HG02623 (cell line): ENCODE results near the gene PLA1A.
"Not testable (repeated sequence)": the region's sequence is repeated elsewhere in the genome, so short reads cannot be mapped to it uniquely, and the experiment has no call there.

Experiments
- ATAC-seq: cut with Tn5 transposase; IDR thresholded peaks from one replicate; pipeline ENCODE4 v1.9.1; 2021; ENCODE audit warnings: moderate library complexity; ENCODE audit not compliant: unreplicated experiment

The PLA1A gene, protein sequence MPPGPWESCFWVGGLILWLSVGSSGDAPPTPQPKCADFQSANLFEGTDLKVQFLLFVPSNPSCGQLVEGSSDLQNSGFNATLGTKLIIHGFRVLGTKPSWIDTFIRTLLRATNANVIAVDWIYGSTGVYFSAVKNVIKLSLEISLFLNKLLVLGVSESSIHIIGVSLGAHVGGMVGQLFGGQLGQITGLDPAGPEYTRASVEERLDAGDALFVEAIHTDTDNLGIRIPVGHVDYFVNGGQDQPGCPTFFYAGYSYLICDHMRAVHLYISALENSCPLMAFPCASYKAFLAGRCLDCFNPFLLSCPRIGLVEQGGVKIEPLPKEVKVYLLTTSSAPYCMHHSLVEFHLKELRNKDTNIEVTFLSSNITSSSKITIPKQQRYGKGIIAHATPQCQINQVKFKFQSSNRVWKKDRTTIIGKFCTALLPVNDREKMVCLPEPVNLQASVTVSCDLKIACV

DNA sequence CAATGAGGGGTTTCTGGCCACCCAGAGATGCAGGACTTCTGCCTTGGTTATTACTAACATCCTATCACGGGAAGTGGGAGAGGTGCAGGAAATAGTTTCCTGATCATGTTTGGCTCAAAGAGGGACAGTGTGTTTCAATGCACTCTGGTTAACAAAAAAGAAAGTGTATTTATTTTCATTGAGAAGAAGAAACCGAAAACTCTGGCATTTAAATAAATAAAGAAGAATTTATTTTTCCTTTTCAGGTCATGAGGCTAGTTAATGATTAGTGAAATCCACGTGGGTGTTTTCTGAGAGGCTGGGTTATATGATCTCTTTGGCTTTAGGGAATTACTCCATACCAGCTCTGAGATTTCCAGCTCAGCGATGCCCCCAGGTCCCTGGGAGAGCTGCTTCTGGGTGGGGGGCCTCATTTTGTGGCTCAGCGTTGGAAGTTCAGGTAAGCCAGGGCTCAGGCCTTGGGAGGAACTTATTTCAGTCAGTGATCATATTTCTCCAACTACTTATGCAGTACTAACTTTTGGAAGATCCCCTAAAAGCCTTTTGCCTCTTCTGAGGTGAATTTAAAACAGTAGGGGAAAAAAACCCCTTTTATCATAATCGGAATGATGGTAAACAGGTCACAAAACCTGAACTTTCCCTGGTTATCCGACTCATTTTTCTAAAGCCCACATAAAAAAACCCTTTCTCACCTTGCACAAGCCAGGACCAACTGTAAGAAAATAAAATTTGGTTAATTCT is at the start of gene PLA1A:
Gene PLA1A, plus strand, starts transcription at position 338 of the 741 bp plus-strand sequence. Its CDS starts 29 bp downstream, at position 367.
- no peak for ATAC-seq

DNA sequence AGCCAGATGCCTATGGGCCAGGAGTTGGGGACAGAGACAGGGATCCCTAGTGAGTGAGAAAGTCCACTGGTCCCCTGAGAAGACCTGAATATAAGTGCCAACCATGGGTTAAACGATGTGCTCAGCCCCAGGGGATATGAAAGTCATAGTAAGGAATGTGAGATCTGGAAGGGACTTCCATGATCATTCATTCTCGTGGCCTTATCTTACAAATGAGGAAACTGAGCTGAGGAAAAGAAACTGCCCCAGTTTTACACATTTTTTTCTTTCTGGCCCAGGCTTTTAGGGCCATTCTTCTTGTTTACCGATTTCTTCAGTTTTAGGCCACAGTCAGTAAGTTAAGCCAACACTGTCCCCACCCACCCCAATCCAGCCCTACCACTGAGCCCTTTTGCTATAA is 49.3 kb upstream of the PLA1A start:
- ATAC-seq = no peak

DNA sequence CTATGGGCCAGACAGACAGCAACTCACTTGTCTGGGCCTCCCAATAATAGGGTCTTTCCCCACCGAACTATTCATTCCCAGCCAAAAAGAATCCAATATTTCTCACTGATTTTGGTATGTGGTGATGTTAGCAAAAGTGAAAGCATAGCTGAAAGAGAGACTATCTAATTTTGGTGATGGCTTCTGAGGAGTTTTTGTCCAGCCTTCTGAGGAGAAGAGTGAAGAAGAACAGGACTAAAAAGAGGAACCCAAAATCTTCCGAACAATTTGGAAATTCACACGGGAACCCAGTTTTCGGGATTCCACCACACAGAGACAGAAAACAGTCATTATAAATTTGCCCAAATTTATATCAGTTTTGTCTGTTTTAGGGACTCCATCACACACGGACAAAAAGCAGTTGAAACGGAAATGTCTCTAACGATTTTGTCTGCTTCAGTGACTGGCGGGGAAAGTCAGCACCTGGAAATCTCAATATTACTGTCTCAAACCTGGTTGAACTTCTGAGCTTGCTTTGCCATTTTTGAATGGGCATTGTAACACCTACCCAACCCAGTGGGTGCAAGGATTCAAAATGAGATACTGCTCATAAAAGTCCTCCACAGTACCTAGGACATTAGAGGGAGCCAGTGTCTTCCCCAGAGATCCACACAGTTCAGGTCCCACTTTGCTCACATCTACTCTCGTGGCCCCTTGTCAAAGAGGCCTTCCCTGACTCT is 47.3 kb upstream of the PLA1A start:
- no peak for ATAC-seq

GRCh38 chr3:119551598-119551997 is 46.1 kb upstream of the PLA1A start:
- no peak for ATAC-seq

- not testable (repeated sequence) for ATAC-seq
Measured at GRCh38 chr3:119552928-119553327, 44.8 kb upstream of the PLA1A start.

- ATAC-seq = no peak
Measured at GRCh38 chr3:119553823-119554415, 43.8 kb upstream of the PLA1A start.

GRCh38 chr3:119555309-119555735 is 42.4 kb upstream of the PLA1A start:
- no peak for ATAC-seq

DNA sequence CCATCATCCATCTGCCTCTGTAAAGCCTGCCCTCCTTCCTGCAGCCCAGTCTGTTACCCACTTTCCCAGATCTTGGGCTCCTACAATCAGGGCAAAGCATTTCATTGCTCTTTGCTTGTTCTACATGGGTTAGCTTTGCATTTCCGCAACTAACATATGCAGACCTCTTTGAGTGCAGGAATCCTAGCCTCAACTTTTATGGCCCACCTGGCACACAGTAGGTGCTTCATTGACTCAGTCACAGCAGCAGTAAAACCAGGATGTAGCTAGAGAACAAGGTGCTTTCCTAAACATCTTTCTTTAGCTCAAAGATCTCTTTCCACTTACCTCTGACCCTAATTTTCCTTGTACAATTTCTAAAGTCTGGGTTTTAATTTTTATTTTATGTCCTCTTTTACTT is 41.8 kb upstream of the PLA1A start:
- no peak for ATAC-seq

DNA sequence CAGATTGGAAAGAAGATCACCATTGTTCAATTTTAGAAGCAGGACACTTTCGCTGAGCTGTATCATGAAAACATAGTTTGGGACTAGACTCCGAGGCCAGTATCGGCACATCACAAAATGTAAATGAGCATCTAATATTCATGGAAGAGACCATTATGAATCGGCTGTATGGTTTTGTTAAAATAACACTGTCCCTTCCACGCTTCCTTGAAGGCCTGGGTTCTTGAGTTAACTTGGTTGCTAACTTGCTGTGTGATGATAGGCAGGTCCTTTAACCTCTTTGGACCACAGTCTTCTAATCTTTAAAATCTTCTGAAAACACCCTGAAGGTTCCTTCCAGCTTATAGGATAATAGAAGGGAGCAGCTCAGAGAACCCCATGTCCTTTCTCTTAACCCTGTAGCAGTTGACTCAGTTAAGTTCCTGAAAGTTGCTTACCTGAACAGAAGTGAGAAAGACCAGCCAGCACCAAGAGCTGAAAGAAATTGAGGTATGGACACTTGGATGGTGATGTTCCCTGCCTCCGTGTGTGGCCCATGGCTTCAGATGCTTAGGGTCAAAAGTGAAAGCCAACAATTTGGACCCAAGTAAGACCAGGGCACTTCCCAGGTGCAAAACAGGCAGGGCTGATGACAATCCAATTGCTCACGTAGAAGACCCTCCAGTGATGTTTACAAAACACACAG is 40.4 kb upstream of the PLA1A start:
- no peak for ATAC-seq

- ATAC-seq = no peak
Measured at GRCh38 chr3:119557877-119558269, 39.8 kb upstream of the PLA1A start.

GRCh38 chr3:119558626-119559317 is 38.9 kb upstream of the PLA1A start:
- no peak for ATAC-seq

DNA sequence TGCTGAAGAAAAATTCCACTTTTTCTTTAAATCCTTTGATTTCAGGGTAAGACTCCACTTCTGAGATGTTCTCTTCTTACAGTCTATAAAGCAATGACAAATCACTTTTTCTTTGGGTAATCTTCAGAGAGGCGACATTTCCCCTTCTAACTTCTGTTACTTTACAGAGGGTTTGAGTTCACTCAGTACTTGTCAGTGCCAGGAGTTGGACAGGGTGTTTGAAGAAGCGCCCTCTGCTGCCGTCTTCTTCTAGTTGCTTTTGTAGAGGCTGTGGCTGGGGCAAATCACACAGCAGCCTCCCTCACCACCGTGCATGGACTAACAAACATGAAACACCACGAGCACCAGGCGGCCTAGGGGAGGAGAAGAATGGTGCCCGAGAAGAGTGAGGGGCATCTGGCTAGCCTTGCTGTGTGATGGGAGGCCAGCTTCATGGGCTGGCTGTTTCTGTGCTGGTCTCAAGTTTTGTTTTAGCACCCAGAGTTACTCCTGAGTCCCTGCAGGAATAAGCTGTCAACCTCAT is 38.2 kb upstream of the PLA1A start, which contains the start of gene CD80:
Gene CD80, minus strand, starts transcription at position 174 of the 523 bp plus-strand sequence. CDS start 1,886 bp downstream, outside the sequence.
- ATAC-seq = peak; percentile 48

GRCh38 chr3:119560160-119560559 is 37.5 kb upstream of the PLA1A start:
- ATAC-seq = no peak

DNA sequence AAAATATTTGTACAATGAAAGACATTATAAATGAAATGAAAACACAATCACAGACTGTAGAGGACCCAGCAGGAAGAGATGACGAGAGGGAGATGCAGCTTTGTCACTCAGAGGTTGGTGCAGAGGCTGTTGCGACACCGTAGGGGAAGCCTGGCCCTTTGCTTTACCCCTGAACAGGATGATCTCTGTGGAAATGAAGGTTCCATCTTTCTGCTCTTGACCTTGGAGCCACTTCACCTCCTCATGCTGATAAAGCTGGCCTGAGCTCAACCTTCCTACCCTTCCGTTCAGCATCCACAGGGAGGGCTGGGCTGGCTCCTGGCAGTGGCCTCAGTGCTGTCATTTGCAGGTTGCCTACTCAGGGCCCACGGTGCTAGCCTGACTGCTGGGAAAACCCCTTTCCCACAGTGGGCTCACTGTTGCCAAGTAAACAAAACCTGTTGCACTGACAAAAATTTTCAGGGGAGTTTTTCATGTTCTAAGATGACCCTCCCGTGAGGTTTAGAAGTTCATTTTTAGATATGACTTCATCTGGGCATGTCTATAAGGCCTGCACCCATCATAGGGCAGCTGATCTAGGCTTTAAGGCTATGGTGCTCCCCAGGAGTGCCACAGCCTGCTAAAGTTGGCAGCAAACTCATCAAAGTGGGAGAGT is 35.3 kb upstream of the PLA1A start:
- peak; percentile 75 for ATAC-seq

GRCh38 chr3:119563334-119563733 is 34.4 kb upstream of the PLA1A start:
- ATAC-seq = not testable (repeated sequence)

DNA sequence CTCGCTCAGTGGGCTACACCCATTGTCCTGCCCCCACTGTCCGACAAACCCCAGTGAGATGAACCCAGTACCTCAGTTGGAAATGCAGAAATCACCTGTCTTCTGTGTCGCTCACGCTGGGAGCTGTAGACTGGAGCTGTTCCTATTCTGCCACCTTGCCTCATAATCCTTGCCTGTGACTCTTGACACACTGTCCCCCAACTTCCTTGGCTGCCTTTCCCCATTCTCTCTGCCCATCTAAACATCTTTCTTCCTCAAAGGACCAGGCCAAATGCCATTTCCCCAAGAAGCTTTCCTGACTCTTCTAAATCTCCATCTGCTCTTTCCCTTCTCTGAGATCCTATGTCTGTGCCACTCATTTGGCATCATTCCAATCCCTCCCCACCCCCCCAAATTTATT is 28.5 kb upstream of the PLA1A start:
- ATAC-seq = no peak

GRCh38 chr3:119570229-119570628 is 27.5 kb upstream of the PLA1A start:
- ATAC-seq = no peak

GRCh38 chr3:119571230-119571629 is 26.5 kb upstream of the PLA1A start:
- ATAC-seq = no peak

DNA sequence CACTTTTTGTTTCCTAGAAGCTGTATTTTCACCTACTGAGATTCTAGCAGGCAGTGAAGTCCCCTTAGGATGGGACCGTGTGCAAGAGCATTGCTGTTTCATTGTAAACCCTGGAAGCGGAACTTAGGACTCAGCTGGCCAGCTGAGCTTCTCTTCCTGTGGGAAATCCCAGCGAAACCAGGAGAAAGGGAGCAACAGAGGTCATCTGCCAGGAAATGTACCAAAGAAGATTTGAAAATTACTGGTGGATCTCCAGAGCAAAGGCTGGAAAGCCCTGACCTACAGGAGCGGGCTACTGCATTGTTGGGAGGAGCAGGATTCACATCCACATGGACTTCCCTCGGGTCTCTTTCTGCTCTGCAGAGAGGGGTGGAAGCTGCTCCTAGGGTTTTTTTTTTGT is 26.0 kb upstream of the PLA1A start:
- no peak for ATAC-seq
